PFSK-1 (cell line): ENCODE data around the gene IGFL4.

ENCODE experiments used
- POLR2AphosphoS5 ChIP-seq: IDR thresholded peaks from 2 replicates; pipeline ENCODE4 v1.6.1; 2012; ENCODE audit warnings: low read depth, mild to moderate bottlenecking, control low read depth, low read length, moderate library complexity
- REST ChIP-seq, 2 experiments: IDR thresholded peaks; 2 replicates each; pipeline versions ENCODE4 v1.6.1 to v1.8.0; 2011 to 2012; ENCODE audit warnings: low read depth in 2 of 2, low read length in 2 of 2, control low read depth in 1 of 2, inconsistent platforms in 1 of 2, mild to moderate bottlenecking in 1 of 2, moderate library complexity in 1 of 2; ENCODE audit not compliant: insufficient read depth in 1 of 2
- SIN3A ChIP-seq: IDR thresholded peaks from 2 replicates; pipeline ENCODE4 v1.6.1; 2012; ENCODE audit warnings: mild to moderate bottlenecking, low read length, moderate library complexity, borderline replicate concordance; ENCODE audit not compliant: insufficient read depth
- TAF1 ChIP-seq: IDR thresholded peaks from 2 replicates; pipeline ENCODE4 v1.6.1; 2012; ENCODE audit warnings: low read length, control low read depth, borderline replicate concordance; ENCODE audit not compliant: insufficient read depth

GRCh38 chr19:46017095-46017429 is 23.7 kb downstream of the IGFL4 start:
- TF ChIP-seq TAF1 (no peak), POLR2AphosphoS5 (no peak), REST (IDR thresholded peaks at IDR 0.05; ENCODE audit: insufficient read depth in 1 of 2, low read depth in 2 of 2, low read length in 2 of 2) (no peak), SIN3A (no peak)
